HEK293T (cell line): ENCODE measurements around the gene POLR1G.

ENCODE experiments used
- ARNT ChIP-seq: fragments of 450-650 bp; IDR thresholded peaks from 2 replicates; pipeline ENCODE4 v1.6.1; 2017; ENCODE audit warnings: mild to moderate bottlenecking
- BHLHE40 ChIP-seq: fragments of 450-650 bp; IDR thresholded peaks from 2 replicates; pipeline ENCODE4 v1.6.1; 2016; ENCODE audit warnings: mild to moderate bottlenecking, moderate library complexity, borderline replicate concordance
- CTBP1 ChIP-seq: fragments of 450-650 bp; IDR thresholded peaks from 2 replicates; pipeline ENCODE4 v1.6.1; 2016; ENCODE audit warnings: borderline replicate concordance
- ELF4 ChIP-seq: fragments of 450-650 bp; IDR thresholded peaks from 2 replicates; pipeline ENCODE4 v1.6.1; 2017; ENCODE audit warnings: antibody characterized with exemption
- FOXK2 ChIP-seq: fragments of 450-650 bp; IDR thresholded peaks from 2 replicates; pipeline ENCODE4 v1.6.1; 2016; ENCODE audit warnings: mild to moderate bottlenecking
- FOXM1 ChIP-seq: fragments of 450-650 bp; IDR thresholded peaks from 2 replicates; pipeline ENCODE4 v1.6.1; 2017; ENCODE audit warnings: mild to moderate bottlenecking, borderline replicate concordance
- HDGF ChIP-seq: fragments of 450-650 bp; IDR thresholded peaks from 2 replicates; pipeline ENCODE4 v1.6.1; 2017; ENCODE audit warnings: antibody characterized with exemption, borderline replicate concordance
- L3MBTL2 ChIP-seq: fragments of 450-650 bp; conservative IDR thresholded peaks from 2 replicates; pipeline ENCODE4 v1.6.1; 2016; ENCODE audit warnings: mild to moderate bottlenecking
- LEF1 ChIP-seq: fragments of 450-650 bp; IDR thresholded peaks from 2 replicates; pipeline ENCODE4 v1.6.1; 2017; ENCODE audit warnings: mild to moderate bottlenecking, borderline replicate concordance
- PKNOX1 ChIP-seq: fragments of 450-650 bp; IDR thresholded peaks from 2 replicates; pipeline ENCODE4 v1.6.1; 2016
- SP1 ChIP-seq: fragments of 450-650 bp; IDR thresholded peaks from 2 replicates; pipeline ENCODE4 v1.6.1; 2017
- SUZ12 ChIP-seq: fragments of 450-650 bp; IDR thresholded peaks from 2 replicates; pipeline ENCODE4 v1.6.1; 2016; ENCODE audit warnings: mild to moderate bottlenecking
- TARDBP ChIP-seq: fragments of 450-650 bp; IDR thresholded peaks from 2 replicates; pipeline ENCODE4 v1.6.1; 2016
- ZNF384 ChIP-seq: fragments of 450-650 bp; IDR thresholded peaks from 2 replicates; pipeline ENCODE4 v1.6.1; 2016

- TF ChIP-seq TARDBP (no peak), SP1 (no peak), ARNT (no peak), L3MBTL2 (no peak), ELF4 (no peak), BHLHE40 (no peak), FOXM1 (no peak), HDGF (no peak), PKNOX1 (no peak), FOXK2 (no peak), SUZ12 (no peak), LEF1 (no peak), CTBP1 (no peak), ZNF384 (no peak)
These were observed 10.4 kb upstream of the POLR1G start for GRCh38 chr19:45395821-45396617.
